ENCODE measurements around the gene PCED1A.

PCED1A gene

GRCh38 chr20:2840138-2840966 is at the start of gene PCED1A, which contains the start of gene VPS16:
Gene PCED1A (minus strand): TSS chr20:2840655. CDS start chr20:2839912, 743 bp downstream.
Gene VPS16 (plus strand): TSS chr20:2840745. CDS start chr20:2840775, 30 bp downstream.
- DNase-seq (ENCODE audit: low read depth), result peak; percentile 74

- DNase-seq (ENCODE audit: low read depth), result no peak
Observed at GRCh38 chr20:2889797-2890196, 49.3 kb upstream of the PCED1A start.

GRCh38 chr20:2889209-2889608 is 48.8 kb upstream of the PCED1A start:
- no peak for DNase-seq (ENCODE audit: low read depth)

GRCh38 chr20:2888224-2888955 is 47.9 kb upstream of the PCED1A start:
- DNase-seq (ENCODE audit: low read depth), result no peak

GRCh38 chr20:2887715-2888114 is 47.3 kb upstream of the PCED1A start:
- DNase-seq (ENCODE audit: low read depth), result no peak

- no peak for DNase-seq (ENCODE audit: low read depth)
Observed at GRCh38 chr20:2883726-2884637, 43.5 kb upstream of the PCED1A start.

- no peak for DNase-seq (ENCODE audit: low read depth)
Observed at GRCh38 chr20:2880650-2881049, 40.2 kb upstream of the PCED1A start.

- DNase-seq (ENCODE audit: low read depth), result no peak
Observed at GRCh38 chr20:2879146-2879545, 38.7 kb upstream of the PCED1A start.

- DNase-seq (ENCODE audit: low read depth), result no peak
Observed at GRCh38 chr20:2878515-2878914, 38.1 kb upstream of the PCED1A start.

- no peak for DNase-seq (ENCODE audit: low read depth)
Observed at GRCh38 chr20:2875690-2876203, 35.3 kb upstream of the PCED1A start.

GRCh38 chr20:2874456-2874855 is 34.0 kb upstream of the PCED1A start:
- DNase-seq (ENCODE audit: low read depth), result no peak

- DNase-seq (ENCODE audit: low read depth), result peak; percentile 47
Observed at GRCh38 chr20:2873747-2874041, 33.2 kb upstream of the PCED1A start.

- peak; percentile 85 for DNase-seq (ENCODE audit: low read depth)
Observed at GRCh38 chr20:2873010-2873746, 32.7 kb upstream of the PCED1A start, which contains the start of gene PTPRA. Gene PTPRA (plus strand): TSS chr20:2873481. CDS start chr20:2964278, 90,797 bp downstream.

GRCh38 chr20:2872459-2873009 is 32.1 kb upstream of the PCED1A start:
- DNase-seq (ENCODE audit: low read depth), result peak; percentile 70

- no peak for DNase-seq (ENCODE audit: low read depth)
Observed at GRCh38 chr20:2871661-2872458, 31.4 kb upstream of the PCED1A start.

- no peak for DNase-seq (ENCODE audit: low read depth)
Observed at GRCh38 chr20:2871111-2871465, 30.6 kb upstream of the PCED1A start.

- DNase-seq (ENCODE audit: low read depth), result no peak
Observed at GRCh38 chr20:2869381-2869780, 28.9 kb upstream of the PCED1A start.

- DNase-seq (ENCODE audit: low read depth), result no peak
Observed at GRCh38 chr20:2867081-2867864, 26.8 kb upstream of the PCED1A start.

GRCh38 chr20:2866236-2866635 is 25.8 kb upstream of the PCED1A start:
- no peak for DNase-seq (ENCODE audit: low read depth)

All from activated T-cell treated with anti-CD3 and anti-CD28 coated beads for 1 hour (primary cell).